HepG2 (cell line): ENCODE measurements around the gene CAMTA2. TPM values are rescaled to one million over a fixed set of nuclear protein-coding genes. Genes with fewer than 3 reads are reported as not detected.
A peak's percentile ranks its signal among the peaks of the same experiment; 100 is the strongest.

Experiments used
- DMAP1 ChIP-seq: IDR thresholded peaks from 2 replicates; pipeline ENCODE4 v1.6.1; 2016
- FIP1L1 ChIP-seq: fragments of 200-400 bp; formaldehyde crosslinking; IDR thresholded peaks from 2 replicates; pipeline ENCODE4 v1.6.1; 2018; ENCODE audit warnings: low read depth, mild to moderate bottlenecking, low read length, moderate library complexity, borderline replicate concordance; ENCODE audit not compliant: insufficient read depth
- FOXA1 ChIP-seq, 2 experiments: fragments of 450-650 bp in 1 of 2; sonication (generic) in 1 of 2; formaldehyde crosslinking in 1 of 2; IDR thresholded peaks; 2 replicates each; pipeline versions ENCODE4 v1.4.0 to v1.6.1; 2016 to 2020; ENCODE audit warnings: missing genetic modification reagents in 1 of 2
- ISL2 ChIP-seq: sonication (generic); formaldehyde crosslinking; IDR thresholded peaks from 2 replicates; pipeline ENCODE4 v1.5.0; 2020; ENCODE audit warnings: missing genetic modification reagents
- LCORL ChIP-seq, 2 experiments: fragments of 450-650 bp in 1 of 2; sonication (generic) in 1 of 2; formaldehyde crosslinking in 1 of 2; IDR thresholded peaks; 2 replicates each; pipeline versions ENCODE4 v1.5.0 to v1.6.1; 2017 to 2020; ENCODE audit warnings: antibody characterized with exemption in 1 of 2, missing genetic modification reagents in 1 of 2
- MAFF ChIP-seq: IDR thresholded peaks from 2 replicates; pipeline ENCODE4 v1.6.1; 2011; ENCODE audit warnings: low read depth, low read length, improper control_type of control experiment
- PREB ChIP-seq: sonication (generic); formaldehyde crosslinking; IDR thresholded peaks from 2 replicates; pipeline ENCODE4 v1.4.0; 2020; ENCODE audit warnings: missing genetic modification reagents
- REST ChIP-seq, 2 experiments: IDR thresholded peaks; 2 replicates each; pipeline ENCODE4 v1.6.1; 2011 to 2012; ENCODE audit warnings: low read length in 2 of 2, borderline replicate concordance in 1 of 2, low read depth in 1 of 2, mild to moderate bottlenecking in 1 of 2, moderate library complexity in 1 of 2
- TCF12 ChIP-seq, 2 experiments: fragments of 450-650 bp in 1 of 2; sonication (generic) in 1 of 2; formaldehyde crosslinking in 1 of 2; IDR thresholded peaks; 2 replicates each; pipeline versions ENCODE4 v1.6.1 to v1.8.0; 2017 to 2022; ENCODE audit warnings: antibody characterized with exemption in 1 of 2, mild to moderate bottlenecking in 1 of 2, missing genetic modification reagents in 1 of 2, moderate library complexity in 1 of 2
- ZBTB8A ChIP-seq: sonication (generic); formaldehyde crosslinking; IDR thresholded peaks from 2 replicates; pipeline ENCODE4 v1.4.0; 2020; ENCODE audit warnings: mild to moderate bottlenecking, low read depth, missing genetic modification reagents, borderline replicate concordance
- ZC3H13 ChIP-seq: sonication (generic); formaldehyde crosslinking; IDR thresholded peaks from 2 replicates; pipeline ENCODE4 v1.8.1; 2023; ENCODE audit warnings: mild to moderate bottlenecking, missing genetic modification reagents, moderate library complexity
- ZNF234 ChIP-seq: sonication (generic); formaldehyde crosslinking; conservative IDR thresholded peaks from 2 replicates; pipeline ENCODE4 v1.5.1; 2020; ENCODE audit warnings: mild to moderate bottlenecking, missing genetic modification reagents
- ZNF260 ChIP-seq: sonication (generic); formaldehyde crosslinking; IDR thresholded peaks from 2 replicates; pipeline ENCODE4 v1.4.0; 2020; ENCODE audit warnings: missing genetic modification reagents, low read depth, mild to moderate bottlenecking, borderline replicate concordance
- ZNF567 ChIP-seq: sonication (generic); formaldehyde crosslinking; IDR thresholded peaks from 2 replicates; pipeline ENCODE4 v1.8.1; 2023; ENCODE audit warnings: mild to moderate bottlenecking, missing genetic modification reagents, borderline replicate concordance
- ZNF672 ChIP-seq: sonication (generic); formaldehyde crosslinking; IDR thresholded peaks from 2 replicates; pipeline ENCODE4 v1.8.1; 2022; ENCODE audit warnings: missing genetic modification reagents
- ZNF746 ChIP-seq: sonication (generic); formaldehyde crosslinking; IDR thresholded peaks from 2 replicates; pipeline ENCODE4 v1.8.0; 2022; ENCODE audit warnings: mild to moderate bottlenecking, missing genetic modification reagents
- ZNF775 ChIP-seq: sonication (generic); formaldehyde crosslinking; IDR thresholded peaks from 2 replicates; pipeline ENCODE4 v1.4.0; 2020; ENCODE audit warnings: missing genetic modification reagents, mild to moderate bottlenecking, moderate library complexity, borderline replicate concordance
- polyA plus RNA-seq, 8 experiments: library from polyadenylated mRNA; depleted of rRNA in 3 of 8; stranded (reverse) in 7 of 8; unstranded in 1 of 8; fragments of >200 nt; fragmentation: Illumina TruSeq in 4 of 8; extraction: Trizol in 4 of 8; gene quantifications; 2 replicates each; pipeline versions ENCODE4 v1.2.1 to v1.2.3, GENCODE V29; 2011 to 2016; ENCODE audit warnings: low read depth in 4 of 8, missing spikeins in 1 of 8, mixed read lengths in 1 of 8; ENCODE audit not compliant: insufficient read depth in 1 of 8
- total RNA-seq, 5 experiments: library from RNA; depleted of rRNA; stranded (reverse); fragments of >200 nt; fragmentation: Illumina TruSeq; extraction: Trizol; gene quantifications; 2 replicates each; pipeline ENCODE4 v1.2.3, GENCODE V29; 2016; ENCODE audit warnings: low read depth in 1 of 5
- TF ChIP-seq, protein P1 (sequence below): sonication (generic); formaldehyde crosslinking; IDR thresholded peaks from 2 replicates; pipeline ENCODE4 v1.4.0; 2020; ENCODE audit warnings: mild to moderate bottlenecking, missing genetic modification reagents
- TF ChIP-seq, protein P2 (sequence below): sonication (generic); formaldehyde crosslinking; IDR thresholded peaks from 2 replicates; pipeline ENCODE4 v1.9.0; 2021; ENCODE audit warnings: missing genetic modification reagents, borderline replicate concordance
- TF ChIP-seq, protein P3 (sequence below): sonication (generic); formaldehyde crosslinking; conservative IDR thresholded peaks from 2 replicates; pipeline ENCODE4 v1.4.0; 2020; ENCODE audit warnings: missing genetic modification reagents
- TF ChIP-seq, protein P4 (sequence below): sonication (generic); formaldehyde crosslinking; IDR thresholded peaks from 2 replicates; pipeline ENCODE4 v1.5.0; 2020; ENCODE audit warnings: missing genetic modification reagents, mild to moderate bottlenecking, borderline replicate concordance

The CAMTA2 gene
- total and polyA plus RNA-seq, 2 of the 13 experiments (the other 11 are each of a cell fraction or from before 2014, with no cell fraction given): 4.1 to 7.1 TPM

DNA sequence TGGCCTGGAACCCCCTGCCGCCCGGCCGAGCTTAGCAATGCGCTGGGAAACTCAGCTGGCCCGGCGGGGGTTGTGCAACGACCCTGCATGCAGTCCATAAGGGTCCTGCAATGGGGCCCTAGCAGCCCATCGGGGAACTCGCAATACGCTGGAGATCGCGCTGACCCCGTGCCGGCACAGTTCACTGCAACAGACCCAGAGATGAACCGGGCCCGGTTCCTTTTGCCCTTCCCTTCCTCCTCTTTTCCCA is 48.0 kb downstream of the CAMTA2 start (continued):
- TF ChIP-seq ZNF260 (CRISPR knock-in tag): no peak
- TF ChIP-seq ZNF672: no peak
- no peak for TF ChIP-seq ZC3H13 (CRISPR knock-in tag)
- no peak for TF ChIP-seq FIP1L1
- TF ChIP-seq, protein P1, sequence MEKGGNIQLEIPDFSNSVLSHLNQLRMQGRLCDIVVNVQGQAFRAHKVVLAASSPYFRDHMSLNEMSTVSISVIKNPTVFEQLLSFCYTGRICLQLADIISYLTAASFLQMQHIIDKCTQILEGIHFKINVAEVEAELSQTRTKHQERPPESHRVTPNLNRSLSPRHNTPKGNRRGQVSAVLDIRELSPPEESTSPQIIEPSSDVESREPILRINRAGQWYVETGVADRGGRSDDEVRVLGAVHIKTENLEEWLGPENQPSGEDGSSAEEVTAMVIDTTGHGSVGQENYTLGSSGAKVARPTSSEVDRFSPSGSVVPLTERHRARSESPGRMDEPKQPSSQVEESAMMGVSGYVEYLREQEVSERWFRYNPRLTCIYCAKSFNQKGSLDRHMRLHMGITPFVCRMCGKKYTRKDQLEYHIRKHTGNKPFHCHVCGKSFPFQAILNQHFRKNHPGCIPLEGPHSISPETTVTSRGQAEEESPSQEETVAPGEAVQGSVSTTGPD (CRISPR knock-in tag): 0 out of 2 replicates have a peak, but pooled peaks have one; percentile 17
- no peak for TF ChIP-seq REST (IDR thresholded peaks at IDR 0.05; ENCODE audit: borderline replicate concordance in 1 of 2, low read depth in 1 of 2, low read length in 2 of 2)
- TF ChIP-seq DMAP1 (CRISPR knock-in tag): no peak
- no peak for TF ChIP-seq ZNF234 (CRISPR knock-in tag)
- no peak for TF ChIP-seq FOXA1 (IDR thresholded peaks at IDR 0.05)
- no peak for TF ChIP-seq FOXA1 (CRISPR knock-in tag; IDR thresholded peaks at IDR 0.05)
- TF ChIP-seq ISL2 (CRISPR knock-in tag): peak; percentile 36; the same call in 1 of the 2 replicates
- no peak for TF ChIP-seq PREB (CRISPR knock-in tag)
- TF ChIP-seq ZBTB8A (CRISPR knock-in tag): no peak
- no peak for TF ChIP-seq ZNF775 (CRISPR knock-in tag)
- TF ChIP-seq, protein P2, sequence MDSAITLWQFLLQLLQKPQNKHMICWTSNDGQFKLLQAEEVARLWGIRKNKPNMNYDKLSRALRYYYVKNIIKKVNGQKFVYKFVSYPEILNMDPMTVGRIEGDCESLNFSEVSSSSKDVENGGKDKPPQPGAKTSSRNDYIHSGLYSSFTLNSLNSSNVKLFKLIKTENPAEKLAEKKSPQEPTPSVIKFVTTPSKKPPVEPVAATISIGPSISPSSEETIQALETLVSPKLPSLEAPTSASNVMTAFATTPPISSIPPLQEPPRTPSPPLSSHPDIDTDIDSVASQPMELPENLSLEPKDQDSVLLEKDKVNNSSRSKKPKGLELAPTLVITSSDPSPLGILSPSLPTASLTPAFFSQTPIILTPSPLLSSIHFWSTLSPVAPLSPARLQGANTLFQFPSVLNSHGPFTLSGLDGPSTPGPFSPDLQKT (CRISPR knock-in tag): no peak
- no peak for TF ChIP-seq ZNF567
- no peak for TF ChIP-seq TCF12 (IDR thresholded peaks at IDR 0.05)
- no peak for TF ChIP-seq TCF12 (CRISPR knock-in tag; IDR thresholded peaks at IDR 0.05)
- TF ChIP-seq LCORL (IDR thresholded peaks at IDR 0.05): no peak
- TF ChIP-seq LCORL (CRISPR knock-in tag; IDR thresholded peaks at IDR 0.05): no peak
- TF ChIP-seq, protein P3, sequence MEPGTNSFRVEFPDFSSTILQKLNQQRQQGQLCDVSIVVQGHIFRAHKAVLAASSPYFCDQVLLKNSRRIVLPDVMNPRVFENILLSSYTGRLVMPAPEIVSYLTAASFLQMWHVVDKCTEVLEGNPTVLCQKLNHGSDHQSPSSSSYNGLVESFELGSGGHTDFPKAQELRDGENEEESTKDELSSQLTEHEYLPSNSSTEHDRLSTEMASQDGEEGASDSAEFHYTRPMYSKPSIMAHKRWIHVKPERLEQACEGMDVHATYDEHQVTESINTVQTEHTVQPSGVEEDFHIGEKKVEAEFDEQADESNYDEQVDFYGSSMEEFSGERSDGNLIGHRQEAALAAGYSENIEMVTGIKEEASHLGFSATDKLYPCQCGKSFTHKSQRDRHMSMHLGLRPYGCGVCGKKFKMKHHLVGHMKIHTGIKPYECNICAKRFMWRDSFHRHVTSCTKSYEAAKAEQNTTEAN: no peak
- TF ChIP-seq MAFF: no peak
- TF ChIP-seq ZNF746 (CRISPR knock-in tag): 0 out of 2 replicates have a peak, but pooled peaks have one; percentile 0
- TF ChIP-seq, protein P4, sequence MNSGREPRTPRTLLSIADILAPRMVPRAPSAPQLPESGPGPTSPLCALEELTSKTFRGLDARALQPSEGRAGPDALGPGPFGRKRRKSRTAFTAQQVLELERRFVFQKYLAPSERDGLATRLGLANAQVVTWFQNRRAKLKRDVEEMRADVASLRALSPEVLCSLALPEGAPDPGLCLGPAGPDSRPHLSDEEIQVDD: no peak
